ENCODE data around the gene LBH.

GRCh38 chr2:30287190-30287840 is 56.0 kb downstream of the LBH start:
- TF ChIP-seq CTCF (IDR thresholded peaks at IDR 0.05) (no peak), POLR2A (IDR thresholded peaks at IDR 0.05) (no peak)

Data from right lobe of liver (tissue), 4 donors.